Epithelial cell of prostate (primary cell): ENCODE measurements around the gene UGT1A8.
"Not testable (repeated sequence)": the region's sequence is repeated elsewhere in the genome, so short reads cannot be mapped to it uniquely, and the experiment has no call there.

Source experiments
- DNase-seq: peaks from one replicate; pipeline ENCODE4 v3.0.0-alpha.2; 2011; ENCODE audit warnings: low read depth, low spot score
- H3K27ac ChIP-seq: fragments of 450-650 bp; 2 replicates; pipeline ENCODE4 v1.5.1; 2017; ENCODE audit warnings: mild to moderate bottlenecking

The UGT1A8 gene

GRCh38 chr2:233617476-233617875 lies at the start of gene UGT1A8:
Gene UGT1A8, plus strand, starts transcription at chr2:233617633. Its CDS starts 75 bp downstream, at chr2:233617708.
- DNase-seq, H3K27ac ChIP-seq: not testable (repeated sequence)

- no peak for DNase-seq
- H3K27ac ChIP-seq = no peak overlapping the region
Observed at GRCh38 chr2:233571001-233571400, 46.4 kb upstream of the UGT1A8 start.

GRCh38 chr2:233571462-233571861 lies 46.0 kb upstream of the UGT1A8 start:
- DNase-seq = no peak
- no peak overlapping the region for H3K27ac ChIP-seq

GRCh38 chr2:233572468-233572867 lies 45.0 kb upstream of the UGT1A8 start:
- DNase-seq = peak; percentile 8
- no peak overlapping the region for H3K27ac ChIP-seq

GRCh38 chr2:233577341-233577740 lies 40.1 kb upstream of the UGT1A8 start:
- not testable (repeated sequence) for H3K27ac ChIP-seq, DNase-seq

GRCh38 chr2:233583217-233583965 lies 34.0 kb upstream of the UGT1A8 start:
- not testable (repeated sequence) for H3K27ac ChIP-seq, DNase-seq

GRCh38 chr2:233584210-233584609 lies 33.2 kb upstream of the UGT1A8 start:
- H3K27ac ChIP-seq = no peak overlapping the region
- DNase-seq = no peak

GRCh38 chr2:233588400-233588799 lies 29.0 kb upstream of the UGT1A8 start:
- no peak for DNase-seq
- H3K27ac ChIP-seq = no peak overlapping the region

- not testable (repeated sequence) for DNase-seq, H3K27ac ChIP-seq
Observed at GRCh38 chr2:233592706-233593105, 24.7 kb upstream of the UGT1A8 start.

GRCh38 chr2:233593201-233593600 lies 24.2 kb upstream of the UGT1A8 start:
- no peak overlapping the region for H3K27ac ChIP-seq

GRCh38 chr2:233597522-233597921 lies 19.9 kb upstream of the UGT1A8 start:
- DNase-seq = no peak
- no peak overlapping the region for H3K27ac ChIP-seq

More at GRCh38 chr2:233593201-233593600, 24.2 kb upstream of the UGT1A8 start:
- no peak for DNase-seq

GRCh38 chr2:233598952-233599351 lies 18.5 kb upstream of the UGT1A8 start:
- DNase-seq = no peak
- H3K27ac ChIP-seq = no peak overlapping the region

GRCh38 chr2:233600386-233600785 lies 17.0 kb upstream of the UGT1A8 start:
- H3K27ac ChIP-seq = no peak overlapping the region
- no peak for DNase-seq

GRCh38 chr2:233602076-233602475 lies 15.4 kb upstream of the UGT1A8 start:
- H3K27ac ChIP-seq = no peak overlapping the region
- DNase-seq = no peak

- no peak overlapping the region for H3K27ac ChIP-seq
- no peak for DNase-seq
Observed at GRCh38 chr2:233603520-233603919, 13.9 kb upstream of the UGT1A8 start.

- no peak overlapping the region for H3K27ac ChIP-seq
- DNase-seq = no peak
Observed at GRCh38 chr2:233604826-233605225, 12.6 kb upstream of the UGT1A8 start.

- no peak overlapping the region for H3K27ac ChIP-seq
Observed at GRCh38 chr2:233605680-233606079, 11.8 kb upstream of the UGT1A8 start.

GRCh38 chr2:233611284-233611683 lies 6.1 kb upstream of the UGT1A8 start:
- no peak overlapping the region for H3K27ac ChIP-seq
- DNase-seq = no peak

More at GRCh38 chr2:233605680-233606079, 11.8 kb upstream of the UGT1A8 start:
- DNase-seq = no peak

GRCh38 chr2:233620204-233620603 lies 2.8 kb downstream of the UGT1A8 start:
- no peak for DNase-seq
- no peak overlapping the region for H3K27ac ChIP-seq

- H3K27ac ChIP-seq, DNase-seq: not testable (repeated sequence)
Observed at GRCh38 chr2:233621863-233622262, 4.4 kb downstream of the UGT1A8 start.

GRCh38 chr2:233627331-233628025 lies 10.0 kb downstream of the UGT1A8 start:
- H3K27ac ChIP-seq = no peak overlapping the region
- DNase-seq = no peak
